H1 (cell line): ENCODE data around the gene PKP1. TPM values are rescaled to one million over a fixed set of nuclear protein-coding genes. Genes with fewer than 3 reads are reported as not detected.

Source experiments
- CTCF ChIA-PET: fragments of 300-600 bp; sonication (Branson Sonifier 250); formaldehyde crosslinking; loops from one replicate; lab custom pipeline; 2021; ENCODE audit not compliant: partially characterized antibody; lab: Charles Lee
- POLR2A ChIA-PET: fragments of 300-600 bp; sonication (Branson Sonifier 250); formaldehyde crosslinking; loops from one replicate; lab custom pipeline; 2021; ENCODE audit warnings: inconsistent platforms; ENCODE audit not compliant: partially characterized antibody; lab: Charles Lee
- DNase-seq, 2 experiments: peaks; one replicate each; pipeline versions ENCODE4 v3.0.0 to v3.0.0-alpha.2; 2010 to 2022; ENCODE audit warnings: low spot score in 2 of 2, low read depth in 1 of 2, mixed read lengths in 1 of 2
- FAIRE-seq: peaks from 2 replicates; lab custom pipeline; 2011; peaks lifted over from hg19 to GRCh38; lab: Jason Lieb, UNC
- H2AFZ ChIP-seq: 2 replicates; pipeline ENCODE4 v1.8.1; 2012; ENCODE audit warnings: low read length, inconsistent platforms
- H2AK5ac ChIP-seq: 2 replicates; pipeline ENCODE4 v1.6.1; 2013; ENCODE audit warnings: low read depth, low read length
- H2BK120ac ChIP-seq: replicated peaks from 2 replicates; pipeline ENCODE3; 2013; ENCODE audit warnings: low read depth, low read length, inconsistent platforms
- H2BK12ac ChIP-seq: 2 replicates; pipeline ENCODE4 v1.6.1; 2013; ENCODE audit warnings: low read depth, low read length
- H2BK15ac ChIP-seq: 2 replicates; pipeline ENCODE4 v1.6.1; 2013; ENCODE audit warnings: low read length
- H2BK20ac ChIP-seq: 2 replicates; pipeline ENCODE4 v1.6.1; 2013; ENCODE audit warnings: low read length
- H2BK5ac ChIP-seq: 2 replicates; pipeline ENCODE4 v1.6.1; 2013; ENCODE audit warnings: low read depth, low read length
- H3K14ac ChIP-seq: 2 replicates; pipeline ENCODE4 v1.6.1; 2013; ENCODE audit warnings: inconsistent platforms; ENCODE audit not compliant: insufficient read length
- H3K18ac ChIP-seq: 2 replicates; pipeline ENCODE4 v1.6.1; 2013; ENCODE audit warnings: low read length; ENCODE audit errors: extremely low read depth
- H3K23ac ChIP-seq: 2 replicates; pipeline ENCODE4 v1.6.1; 2013; ENCODE audit warnings: inconsistent platforms; ENCODE audit not compliant: insufficient read length
- H3K23me2 ChIP-seq: 2 replicates; pipeline ENCODE4 v1.6.1; 2013; ENCODE audit warnings: low read depth, low read length
- H3K27ac ChIP-seq: 2 replicates; pipeline ENCODE4 v1.6.1; 2011; ENCODE audit warnings: low read depth, low read length, inconsistent platforms
- H3K27me3 ChIP-seq, 4 experiments: replicated peaks in 1 of 4; 1 replicate in 1 of 4; 2 replicates in 3 of 4; pipeline versions ENCODE4 v1.6.1 to v1.8.1; 2011 to 2013; ENCODE audit warnings: low read length in 3 of 4, mild to moderate bottlenecking in 3 of 4, inconsistent platforms in 2 of 4, mixed read lengths in 2 of 4, moderate library complexity in 1 of 4; ENCODE audit not compliant: control insufficient read depth in 3 of 4, insufficient read depth in 3 of 4; ENCODE audit errors: extremely low read depth in 1 of 4
- H3K36me3 ChIP-seq, 4 experiments: 2 replicates each; pipeline versions ENCODE4 v1.6.1 to v1.8.1; 2011 to 2013; ENCODE audit warnings: mild to moderate bottlenecking in 4 of 4, low read length in 3 of 4, moderate library complexity in 2 of 4, control low read depth in 1 of 4, inconsistent platforms in 1 of 4; ENCODE audit not compliant: insufficient read depth in 4 of 4, control insufficient read depth in 2 of 4
- H3K4ac ChIP-seq: replicated peaks from 2 replicates; pipeline ENCODE3; 2013; ENCODE audit warnings: low read length, low read depth, mixed read lengths, inconsistent platforms; ENCODE audit not compliant: insufficient read length
- H3K4me1 ChIP-seq, 4 experiments: replicated peaks in 1 of 4; 1 replicate in 1 of 4; 2 replicates in 3 of 4; pipeline versions ENCODE4 v1.6.1 to v1.8.1; 2011 to 2013; ENCODE audit warnings: low read length in 3 of 4, inconsistent platforms in 2 of 4, mixed read lengths in 1 of 4; ENCODE audit not compliant: insufficient read depth in 4 of 4, control insufficient read depth in 3 of 4
- H3K4me2 ChIP-seq, 2 experiments: 2 replicates each; pipeline versions ENCODE4 v1.6.1 to v1.8.1; 2011 to 2013; ENCODE audit warnings: low read depth in 2 of 2, low read length in 2 of 2, control low read depth in 1 of 2, inconsistent platforms in 1 of 2, mild to moderate bottlenecking in 1 of 2; ENCODE audit not compliant: insufficient read depth in 1 of 2
- H3K4me3 ChIP-seq, 4 experiments: fragments of 200-600, 300-600 bp in 1 of 4; sonication (generic), shearing (Covaris generic), sonication (Bioruptor Twin) in 1 of 4; 2 replicates each; pipeline versions ENCODE4 v1.5.1 to v1.8.1; 2011 to 2016; ENCODE audit warnings: low read length in 4 of 4, low read depth in 3 of 4, control low read depth in 2 of 4, inconsistent platforms in 2 of 4, mild to moderate bottlenecking in 2 of 4, mixed read lengths in 1 of 4, moderate library complexity in 1 of 4; ENCODE audit not compliant: insufficient read depth in 2 of 4; ENCODE audit errors: extremely low read depth in 1 of 4
- H3K56ac ChIP-seq: replicated peaks from 2 replicates; pipeline ENCODE3; 2013; ENCODE audit warnings: low read depth, mild to moderate bottlenecking, mixed read lengths, low read length, inconsistent platforms; ENCODE audit not compliant: insufficient read length
- H3K79me1 ChIP-seq: 2 replicates; pipeline ENCODE4 v1.6.1; 2013; ENCODE audit warnings: low read depth, low read length, control low read depth
- H3K79me2 ChIP-seq, 2 experiments: 2 replicates each; pipeline versions ENCODE4 v1.6.1 to v1.8.1; 2012 to 2013; ENCODE audit warnings: low read length in 2 of 2, mild to moderate bottlenecking in 2 of 2, inconsistent platforms in 1 of 2; ENCODE audit not compliant: insufficient read depth in 2 of 2, control insufficient read depth in 1 of 2
- H3K9ac ChIP-seq, 4 experiments: replicated peaks in 1 of 4; 1 replicate in 1 of 4; 2 replicates in 3 of 4; pipeline versions ENCODE4 v1.6.1 to v1.8.1; 2011 to 2013; ENCODE audit warnings: low read depth in 3 of 4, low read length in 3 of 4, control low read depth in 2 of 4, mild to moderate bottlenecking in 2 of 4, moderate library complexity in 2 of 4, inconsistent platforms in 1 of 4; ENCODE audit errors: extremely low read depth in 1 of 4
- H3K9me3 ChIP-seq, 2 experiments: 2 replicates each; pipeline versions ENCODE4 v1.6.1 to v1.8.1; 2012 to 2013; ENCODE audit warnings: mild to moderate bottlenecking in 2 of 2, moderate library complexity in 2 of 2, control low read depth in 1 of 2, inconsistent platforms in 1 of 2, low read depth in 1 of 2, low read length in 1 of 2, mixed read lengths in 1 of 2; ENCODE audit not compliant: insufficient read depth in 2 of 2
- H4K20me1 ChIP-seq, 2 experiments: replicated peaks in 1 of 2; 2 replicates each; pipeline versions ENCODE3 to v1.8.1; 2011 to 2013; ENCODE audit warnings: inconsistent platforms in 2 of 2, low read length in 2 of 2, mild to moderate bottlenecking in 1 of 2; ENCODE audit not compliant: insufficient read depth in 2 of 2, control insufficient read depth in 1 of 2
- H4K5ac ChIP-seq: 2 replicates; pipeline ENCODE4 v1.6.1; 2013; ENCODE audit warnings: low read length, low read depth, mixed read lengths, inconsistent platforms; ENCODE audit not compliant: insufficient read length
- H4K8ac ChIP-seq: 2 replicates; pipeline ENCODE4 v1.8.0; 2013; ENCODE audit warnings: mild to moderate bottlenecking, moderate library complexity, low read length, inconsistent platforms; ENCODE audit not compliant: insufficient read depth; ENCODE audit errors: extremely low read depth
- H4K91ac ChIP-seq: replicated peaks from 2 replicates; pipeline ENCODE3; 2013; ENCODE audit warnings: low read length, mixed read lengths, inconsistent platforms; ENCODE audit not compliant: insufficient read length
- CBX5 ChIP-seq: fragments of 300-800, 300-1000 bp; sonication (generic); IDR thresholded peaks from 2 replicates; pipeline ENCODE4 v1.7.1; 2016; ENCODE audit warnings: antibody characterized with exemption, low read length, low read depth
- CHD1 ChIP-seq: IDR thresholded peaks from 2 replicates; pipeline ENCODE4 v1.6.1; 2012; ENCODE audit warnings: low read depth, low read length, improper control_type of control experiment
- NANOG ChIP-seq: IDR thresholded peaks from 2 replicates; pipeline ENCODE4 v1.6.1; 2011; ENCODE audit warnings: low read length, low read depth, mild to moderate bottlenecking, inconsistent platforms; ENCODE audit not compliant: insufficient read depth, poor library complexity, severe bottlenecking
- NRF1 ChIP-seq: IDR thresholded peaks from 2 replicates; pipeline ENCODE4 v1.6.1; 2011; ENCODE audit warnings: mild to moderate bottlenecking, low read depth, low read length, improper control_type of control experiment
- TCF12 ChIP-seq: IDR thresholded peaks from 2 replicates; pipeline ENCODE4 v1.6.1; 2011; ENCODE audit warnings: low read depth, mild to moderate bottlenecking, low read length
- ZNF274 ChIP-seq: IDR thresholded peaks from 2 replicates; pipeline ENCODE4 v1.7.0; 2012; ENCODE audit warnings: low read length, borderline replicate concordance; ENCODE audit errors: extremely low read depth
- WGBS, 2 experiments: shearing (Covaris generic) in 1 of 2; methylation state at CpG; one replicate each; pipeline versions ENCODE4 v1.1.6 to v1.1.7; 2013 to 2015; ENCODE audit warnings: low lambda C conversion rate in 2 of 2, mixed read lengths in 2 of 2, inconsistent platforms in 1 of 2, low coverage in 1 of 2, missing lambda C conversion rate in 1 of 2; ENCODE audit not compliant: insufficient replicate concordance in 2 of 2, insufficient coverage in 1 of 2, insufficient read length in 1 of 2; ENCODE audit errors: extremely low coverage in 1 of 2, missing lambda C conversion rate in 1 of 2; 5-methylcytosine and 5-hydroxymethylcytosine counted together
- polyA plus RNA-seq, 7 experiments: library from polyadenylated mRNA; depleted of rRNA in 3 of 7; stranded (reverse) in 5 of 7; unstranded in 2 of 7; fragments of >200 nt in 5 of 7; fragments of 200-250 nt in 2 of 7; gene quantifications; 1 replicate in 5 of 7; 2 replicates in 1 of 7; 4 replicates in 1 of 7; pipeline versions ENCODE4 v1.2.1 to v1.2.3, GENCODE V29; 2011 to 2013; ENCODE audit warnings: missing spikeins in 2 of 7, mixed read lengths in 2 of 7
- total RNA-seq: library from RNA; stranded (reverse); fragmentation: NEBNext Ultra II Directional; extraction: Animal tissue kit (Norgen Biotek cat#: 25700); gene quantifications from 2 replicates; pipeline ENCODE4 v1.2.1, GENCODE V29; 2021

PKP1 gene
- total and polyA plus RNA-seq, 2 of the 8 experiments (the other 6 are each of a cell fraction or from before 2014, with no cell fraction given), result 0.21 to 0.95 TPM

GRCh38 chr1:201350361-201350725, 67.0 kb downstream of the PKP1 start:
- H4K20me1 ChIP-seq, result no peaks in the 10 kb centered on the region
- no peak overlapping the region for H2AK5ac ChIP-seq
- H3K4me2 ChIP-seq, result no peak overlapping the region
- H2BK5ac ChIP-seq, result no peak overlapping the region
- no peak overlapping the region for H4K5ac ChIP-seq
- WGBS, 2 experiments, result 94% methylated on average over 2 of the region's 2 CpGs; no CpG with 5 or more reads in 1 of the 2 experiments
- no peak overlapping the region for H3K56ac ChIP-seq
- no peak overlapping the region for H4K91ac ChIP-seq
- H3K27me3 ChIP-seq, result 0 out of 7 replicates have a peak, but pooled peaks cover 0 to 3% (median 0%) of the 10 kb centered on the region in 4 experiments
- POLR2A ChIA-PET, result no interaction called here
- no peaks in the 10 kb centered on the region for H3K36me3 ChIP-seq
- no peak overlapping the region for H2BK12ac ChIP-seq
- no peak overlapping the region for H3K18ac ChIP-seq
- no peak overlapping the region for H3K9ac ChIP-seq
- FAIRE-seq, result no peak
- H3K9me3 ChIP-seq, result no peaks in the 10 kb centered on the region
- DNase-seq, result no peak
- no peaks in the 10 kb centered on the region for H3K23me2 ChIP-seq
- no peak overlapping the region for H3K4ac ChIP-seq
- no peak overlapping the region for H3K4me3 ChIP-seq
- no peak overlapping the region for H4K8ac ChIP-seq
- no peak overlapping the region for H3K23ac ChIP-seq
- no peak overlapping the region for H3K27ac ChIP-seq
- H3K4me1 ChIP-seq, result peaks cover 8 to 27% (median 12%) of the 10 kb centered on the region in 4 experiments
- no peak overlapping the region for H2AFZ ChIP-seq
- H2BK20ac ChIP-seq, result no peak overlapping the region
- H3K14ac ChIP-seq, result no peak overlapping the region
- CTCF ChIA-PET, result interaction anchor here (0.6 to 8.6 kb wide), 16 partner anchors 10 to 98 kb away, joined by 3 to 271 read pairs (median 27); no protein-coding TSS in a partner anchor
- no peaks in the 10 kb centered on the region for H3K79me1 ChIP-seq
- no peak overlapping the region for H2BK120ac ChIP-seq
- no peak overlapping the region for H2BK15ac ChIP-seq
- no peaks in the 10 kb centered on the region for H3K79me2 ChIP-seq
- TF ChIP-seq CHD1 (no peak), NANOG (no peak), NRF1 (no peak), ZNF274 (no peak), CBX5 (no peak), TCF12 (no peak)
